Measurements from ENCODE around the gene RCC2. TPM values are rescaled to one million over a fixed set of nuclear protein-coding genes. Genes with fewer than 3 reads are reported as not detected.
A peak's percentile ranks its signal among the peaks of the same experiment; 100 is the strongest.

RCC2 gene
- total RNA-seq, 4 donors from 2014 or later, result 5.7 to 11.5 (median 7.8) TPM

GRCh38 chr1:17440074-17440826, 773 bp upstream of the RCC2 start:
- intact Hi-C loops (cut with DNase I; ENCODE audit: low total_unique reads) (no loop called here), in situ Hi-C loops (cut with MboI; ENCODE audit: low sequenced_read_pairs in 4 of 4) (no loop called here)
- DNase-seq, result no peak
- Histone ChIP-seq H3K36me3 (no peaks in the 10 kb centered on the region), H3K27ac (peak overlapping the region; percentile 79 to 89 (median 83)), H3K27me3 (no peaks in the 10 kb centered on the region), H3K4me1 (peaks cover 24 to 32% of the 10 kb centered on the region in 2 donors), H3K4me3 (peak overlapping the region; percentile 54 to 79 (median 68)), H3K9me3 (no peaks in the 10 kb centered on the region)
- no peak for TF ChIP-seq POLR2A (IDR thresholded peaks at IDR 0.05)
- TF ChIP-seq CTCF (IDR thresholded peaks at IDR 0.05 in 4 of 5, conservative IDR thresholded peaks at IDR 0.05 in 1 of 5), result no peak
- no peak for ATAC-seq

GRCh38 chr1:17438318-17439249, 893 bp downstream of the RCC2 start:
- intact Hi-C loops (cut with DNase I; ENCODE audit: low total_unique reads), result loop anchor here (1.0 to 10.0 kb wide), 4 partner anchors 18 to 384 kb away; partner anchors contain the start of gene SDHB
- Histone ChIP-seq H3K27me3 (no peaks in the 10 kb centered on the region), H3K4me1 (peaks cover 24 to 32% of the 10 kb centered on the region in 2 donors), H3K36me3 (no peaks in the 10 kb centered on the region), H3K4me3 (peak overlapping the region; percentile 77 to 99 (median 80)), H3K9me3 (no peaks in the 10 kb centered on the region), H3K27ac (peak overlapping the region; percentile 79 to 89 (median 83))
- peak; percentile 31 for ATAC-seq
- DNase-seq, result peak; percentile 38
- in situ Hi-C loops (cut with MboI; ENCODE audit: low sequenced_read_pairs in 4 of 4), result no loop called here
- no peak for TF ChIP-seq POLR2A (IDR thresholded peaks at IDR 0.05)

- ATAC-seq (peak; percentile 65 to 67), DNase-seq (no peak)
- TF ChIP-seq CTCF (IDR thresholded peaks at IDR 0.05 in 4 of 5, conservative IDR thresholded peaks at IDR 0.05 in 1 of 5), result no peak
- TF ChIP-seq POLR2A (IDR thresholded peaks at IDR 0.05), result peak; percentile 30 to 55
- Histone ChIP-seq H3K9me3 (no peaks in the 10 kb centered on the region), H3K27ac (peak overlapping the region; percentile 79 to 89 (median 83)), H3K4me3 (peak overlapping the region; percentile 77 to 99 (median 80)), H3K4me1 (peaks cover 24 to 32% of the 10 kb centered on the region in 2 donors), H3K27me3 (no peaks in the 10 kb centered on the region), H3K36me3 (no peaks in the 10 kb centered on the region)
- intact Hi-C loops (cut with DNase I; ENCODE audit: low total_unique reads), result loop anchor here (2.0 to 10.0 kb wide), 3 partner anchors 187 to 383 kb away; partner anchors contain the start of gene SDHB
- in situ Hi-C loops (cut with MboI; ENCODE audit: low sequenced_read_pairs in 4 of 4), result no loop called here
These were observed 1.7 kb downstream of the RCC2 start for GRCh38 chr1:17437580-17438317.

DNA sequence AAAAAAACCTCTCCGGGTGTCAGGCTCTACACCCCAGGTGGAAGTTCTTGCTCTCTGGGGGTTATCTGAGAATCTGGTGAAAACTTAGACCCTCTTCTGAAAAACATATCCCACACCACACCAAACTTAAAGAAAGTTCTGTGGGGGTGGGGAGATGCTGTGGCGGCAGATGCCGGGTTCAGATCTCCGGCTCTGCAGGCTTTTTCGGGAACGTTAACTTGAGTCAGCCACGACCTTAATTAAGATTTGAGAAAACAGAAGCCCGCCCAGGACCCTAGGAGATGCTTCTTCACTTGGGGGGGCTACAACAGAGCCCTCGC, 2.3 kb downstream of the RCC2 start:
- Histone ChIP-seq H3K4me1 (peaks cover 24 to 32% of the 10 kb centered on the region in 2 donors), H3K27me3 (no peaks in the 10 kb centered on the region), H3K27ac (peak overlapping the region; percentile 78 to 89 (median 83)), H3K36me3 (no peaks in the 10 kb centered on the region), H3K4me3 (peak overlapping the region; percentile 77 to 99 (median 80)), H3K9me3 (no peaks in the 10 kb centered on the region)
- in situ Hi-C loops (cut with MboI; ENCODE audit: low sequenced_read_pairs in 4 of 4) (no loop called here), intact Hi-C loops (cut with DNase I; ENCODE audit: low total_unique reads) (loop anchor here (10.0 kb wide), 2 partner anchors 312 to 382 kb away; partner anchors contain the start of gene SDHB)
- TF ChIP-seq POLR2A (IDR thresholded peaks at IDR 0.05) (no peak), CTCF (IDR thresholded peaks at IDR 0.05 in 4 of 5, conservative IDR thresholded peaks at IDR 0.05 in 1 of 5) (no peak)
- ATAC-seq, result no peak
- no peak for DNase-seq

Data from gastrocnemius medialis (tissue), 4 donors.